Measurements from ENCODE around the gene CLDN34. TPM values are rescaled to one million over a fixed set of nuclear protein-coding genes. Genes with fewer than 3 reads are reported as not detected.

Gene CLDN34
- total and polyA plus RNA-seq, 4 donors = 0.50 TPM; not detected in 3

DNA sequence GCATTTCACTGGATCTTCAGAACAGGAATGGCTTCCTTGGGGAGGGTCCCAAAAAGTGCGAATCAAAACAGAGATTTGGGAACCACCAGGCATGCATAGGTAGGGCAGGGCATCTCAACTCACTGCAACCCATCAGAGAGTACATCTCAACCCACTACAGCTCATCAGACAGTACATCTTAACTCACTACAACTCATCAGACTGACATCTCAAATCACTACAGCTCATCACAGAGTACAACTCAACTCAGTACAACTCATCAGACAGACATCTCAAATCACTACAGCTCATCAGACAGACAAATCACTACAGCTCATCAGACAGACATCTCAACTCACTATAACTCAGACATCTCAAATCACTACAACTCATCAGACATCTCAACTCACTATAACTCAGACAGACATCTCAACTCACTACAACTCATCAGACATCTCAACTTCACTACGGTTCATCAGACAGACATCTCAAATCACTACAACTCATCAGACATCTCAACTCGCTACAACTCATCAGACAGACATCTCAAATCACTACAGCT, 47.5 kb upstream of the CLDN34 start:
- WGBS = 95% methylated on average over 3 of the region's 3 CpGs

DNA sequence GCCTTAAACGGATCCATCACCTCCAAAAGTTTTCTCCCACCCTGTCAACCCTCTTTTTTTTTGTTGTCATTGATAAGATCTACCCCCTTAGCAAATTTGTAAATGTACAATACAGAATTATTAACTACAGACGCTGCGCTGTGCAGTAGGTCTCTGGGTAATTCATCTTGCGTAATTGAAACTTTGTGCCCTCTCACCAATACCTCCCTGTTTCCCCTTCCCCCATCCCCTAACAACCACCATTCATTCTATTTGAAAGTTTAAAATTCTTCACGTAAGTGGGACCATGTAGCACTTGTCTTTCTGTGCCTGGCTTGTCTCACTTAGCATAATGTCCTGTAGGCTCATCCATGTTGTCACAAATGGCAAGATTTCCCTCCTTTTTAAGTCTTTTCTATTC, 45.8 kb upstream of the CLDN34 start:
- H3K4me1 ChIP-seq (ENCODE audit: control insufficient read depth in 4 of 4, insufficient read depth in 4 of 4, low read length in 3 of 4) = no peaks in the 10 kb centered on the region
- WGBS = 75% methylated on average over 5 of the region's 5 CpGs
- H3K36me3 ChIP-seq (ENCODE audit: control insufficient read depth in 4 of 4, insufficient read depth in 3 of 4, low read depth in 1 of 4, low read length in 3 of 4) = no peaks in the 10 kb centered on the region
- TF ChIP-seq, protein P1, sequence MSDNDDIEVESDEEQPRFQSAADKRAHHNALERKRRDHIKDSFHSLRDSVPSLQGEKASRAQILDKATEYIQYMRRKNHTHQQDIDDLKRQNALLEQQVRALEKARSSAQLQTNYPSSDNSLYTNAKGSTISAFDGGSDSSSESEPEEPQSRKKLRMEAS (IDR thresholded peaks at IDR 0.05) = no peak
- TF ChIP-seq, protein P2, sequence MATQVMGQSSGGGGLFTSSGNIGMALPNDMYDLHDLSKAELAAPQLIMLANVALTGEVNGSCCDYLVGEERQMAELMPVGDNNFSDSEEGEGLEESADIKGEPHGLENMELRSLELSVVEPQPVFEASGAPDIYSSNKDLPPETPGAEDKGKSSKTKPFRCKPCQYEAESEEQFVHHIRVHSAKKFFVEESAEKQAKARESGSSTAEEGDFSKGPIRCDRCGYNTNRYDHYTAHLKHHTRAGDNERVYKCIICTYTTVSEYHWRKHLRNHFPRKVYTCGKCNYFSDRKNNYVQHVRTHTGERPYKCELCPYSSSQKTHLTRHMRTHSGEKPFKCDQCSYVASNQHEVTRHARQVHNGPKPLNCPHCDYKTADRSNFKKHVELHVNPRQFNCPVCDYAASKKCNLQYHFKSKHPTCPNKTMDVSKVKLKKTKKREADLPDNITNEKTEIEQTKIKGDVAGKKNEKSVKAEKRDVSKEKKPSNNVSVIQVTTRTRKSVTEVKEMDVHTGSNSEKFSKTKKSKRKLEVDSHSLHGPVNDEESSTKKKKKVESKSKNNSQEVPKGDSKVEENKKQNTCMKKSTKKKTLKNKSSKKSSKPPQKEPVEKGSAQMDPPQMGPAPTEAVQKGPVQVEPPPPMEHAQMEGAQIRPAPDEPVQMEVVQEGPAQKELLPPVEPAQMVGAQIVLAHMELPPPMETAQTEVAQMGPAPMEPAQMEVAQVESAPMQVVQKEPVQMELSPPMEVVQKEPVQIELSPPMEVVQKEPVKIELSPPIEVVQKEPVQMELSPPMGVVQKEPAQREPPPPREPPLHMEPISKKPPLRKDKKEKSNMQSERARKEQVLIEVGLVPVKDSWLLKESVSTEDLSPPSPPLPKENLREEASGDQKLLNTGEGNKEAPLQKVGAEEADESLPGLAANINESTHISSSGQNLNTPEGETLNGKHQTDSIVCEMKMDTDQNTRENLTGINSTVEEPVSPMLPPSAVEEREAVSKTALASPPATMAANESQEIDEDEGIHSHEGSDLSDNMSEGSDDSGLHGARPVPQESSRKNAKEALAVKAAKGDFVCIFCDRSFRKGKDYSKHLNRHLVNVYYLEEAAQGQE (IDR thresholded peaks at IDR 0.05) = no peak
- TF ChIP-seq NR2F2 (IDR thresholded peaks at IDR 0.05) = no peak
- no peak for TF ChIP-seq TAF1 (conservative IDR thresholded peaks at IDR 0.05)
- no peak for TF ChIP-seq HNF4A (conservative IDR thresholded peaks at IDR 0.05)
- no peak for TF ChIP-seq RAD21 (IDR thresholded peaks at IDR 0.05)
- no peak for TF ChIP-seq RXRA (IDR thresholded peaks at IDR 0.05)
- H3K4me3 ChIP-seq (ENCODE audit: low read depth in 1 of 3, low read length in 3 of 3) = no peak overlapping the region
- no peaks in the 10 kb centered on the region for H3K27me3 ChIP-seq (ENCODE audit: control insufficient read depth in 4 of 4, insufficient read depth in 4 of 4, low read length in 3 of 4)
- no peak overlapping the region for H3K9ac ChIP-seq (ENCODE audit: low read depth in 1 of 2, low read length in 2 of 2)
- H3K27ac ChIP-seq (ENCODE audit: low read depth in 1 of 2, low read length in 2 of 2) = no peak overlapping the region
- no peaks in the 10 kb centered on the region for H3K9me3 ChIP-seq (ENCODE audit: control insufficient read depth in 4 of 4, low read length in 3 of 4)
- no peak for DNase-seq (ENCODE audit: low spot score)

More for the DNA sequence above, 47.5 kb upstream of the CLDN34 start:
- DNase-seq (ENCODE audit: low spot score) = no peak
- Histone ChIP-seq H3K4me3 (ENCODE audit: low read depth in 1 of 3, low read length in 3 of 3) (no peak overlapping the region), H3K4me1 (ENCODE audit: control insufficient read depth in 4 of 4, insufficient read depth in 4 of 4, low read length in 3 of 4) (no peaks in the 10 kb centered on the region), H3K27me3 (ENCODE audit: control insufficient read depth in 4 of 4, insufficient read depth in 4 of 4, low read length in 3 of 4) (no peaks in the 10 kb centered on the region), H3K27ac (ENCODE audit: low read depth in 1 of 2, low read length in 2 of 2) (no peak overlapping the region), H3K9ac (ENCODE audit: low read depth in 1 of 2, low read length in 2 of 2) (no peak overlapping the region), H3K36me3 (ENCODE audit: control insufficient read depth in 4 of 4, insufficient read depth in 3 of 4, low read depth in 1 of 4, low read length in 3 of 4) (no peaks in the 10 kb centered on the region), H3K9me3 (ENCODE audit: control insufficient read depth in 4 of 4, low read length in 3 of 4) (no peaks in the 10 kb centered on the region)
- TF ChIP-seq JUND (IDR thresholded peaks at IDR 0.05) (no peak), GABPA (IDR thresholded peaks at IDR 0.05 in 1 of 2, conservative IDR thresholded peaks at IDR 0.05 in 1 of 2) (no peak), NR2F2 (IDR thresholded peaks at IDR 0.05) (no peak), FOXA2 (IDR thresholded peaks at IDR 0.05) (no peak), FOXA1 (IDR thresholded peaks at IDR 0.05) (no peak), SP1 (IDR thresholded peaks at IDR 0.05) (no peak), YY1 (IDR thresholded peaks at IDR 0.05) (no peak), TAF1 (conservative IDR thresholded peaks at IDR 0.05) (no peak), HNF4G (IDR thresholded peaks at IDR 0.05) (no peak), EGR1 (IDR thresholded peaks at IDR 0.05; ENCODE audit: low read depth in 2 of 2) (no peak), RXRA (IDR thresholded peaks at IDR 0.05) (no peak), HNF4A (conservative IDR thresholded peaks at IDR 0.05) (no peak)
- TF ChIP-seq, protein P1 (IDR thresholded peaks at IDR 0.05) = no peak
- TF ChIP-seq, protein P2 (IDR thresholded peaks at IDR 0.05) = no peak
- TF ChIP-seq, protein P3, sequence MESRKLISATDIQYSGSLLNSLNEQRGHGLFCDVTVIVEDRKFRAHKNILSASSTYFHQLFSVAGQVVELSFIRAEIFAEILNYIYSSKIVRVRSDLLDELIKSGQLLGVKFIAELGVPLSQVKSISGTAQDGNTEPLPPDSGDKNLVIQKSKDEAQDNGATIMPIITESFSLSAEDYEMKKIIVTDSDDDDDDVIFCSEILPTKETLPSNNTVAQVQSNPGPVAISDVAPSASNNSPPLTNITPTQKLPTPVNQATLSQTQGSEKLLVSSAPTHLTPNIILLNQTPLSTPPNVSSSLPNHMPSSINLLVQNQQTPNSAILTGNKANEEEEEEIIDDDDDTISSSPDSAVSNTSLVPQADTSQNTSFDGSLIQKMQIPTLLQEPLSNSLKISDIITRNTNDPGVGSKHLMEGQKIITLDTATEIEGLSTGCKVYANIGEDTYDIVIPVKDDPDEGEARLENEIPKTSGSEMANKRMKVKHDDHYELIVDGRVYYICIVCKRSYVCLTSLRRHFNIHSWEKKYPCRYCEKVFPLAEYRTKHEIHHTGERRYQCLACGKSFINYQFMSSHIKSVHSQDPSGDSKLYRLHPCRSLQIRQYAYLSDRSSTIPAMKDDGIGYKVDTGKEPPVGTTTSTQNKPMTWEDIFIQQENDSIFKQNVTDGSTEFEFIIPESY (IDR thresholded peaks at IDR 0.05) = no peak
- TF ChIP-seq, protein P4, sequence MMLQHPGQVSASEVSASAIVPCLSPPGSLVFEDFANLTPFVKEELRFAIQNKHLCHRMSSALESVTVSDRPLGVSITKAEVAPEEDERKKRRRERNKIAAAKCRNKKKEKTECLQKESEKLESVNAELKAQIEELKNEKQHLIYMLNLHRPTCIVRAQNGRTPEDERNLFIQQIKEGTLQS (IDR thresholded peaks at IDR 0.05) = no peak
